Pulmonary artery endothelial cell (primary cell): Measurements from ENCODE around the gene CDK5R2. TPM values are rescaled to one million over a fixed set of nuclear protein-coding genes. Genes with fewer than 3 reads are reported as not detected.
A peak's percentile ranks its signal among the peaks of the same experiment; 100 is the strongest.
"Not testable (repeated sequence)": the region's sequence is repeated elsewhere in the genome, so short reads cannot be mapped to it uniquely, and the experiment has no call there.

Experiments
- DNase-seq: peaks from one replicate; pipeline ENCODE4 v3.0.0-alpha.2; 2011; ENCODE audit warnings: low read depth, low spot score
- total RNA-seq: library from RNA; depleted of rRNA; stranded (reverse); fragments of >200 nt; gene quantifications from 2 replicates; pipeline ENCODE4 v1.2.3, GENCODE V29; 2014

The CDK5R2 gene
- total RNA-seq: not detected in 2 replicates

DNA sequence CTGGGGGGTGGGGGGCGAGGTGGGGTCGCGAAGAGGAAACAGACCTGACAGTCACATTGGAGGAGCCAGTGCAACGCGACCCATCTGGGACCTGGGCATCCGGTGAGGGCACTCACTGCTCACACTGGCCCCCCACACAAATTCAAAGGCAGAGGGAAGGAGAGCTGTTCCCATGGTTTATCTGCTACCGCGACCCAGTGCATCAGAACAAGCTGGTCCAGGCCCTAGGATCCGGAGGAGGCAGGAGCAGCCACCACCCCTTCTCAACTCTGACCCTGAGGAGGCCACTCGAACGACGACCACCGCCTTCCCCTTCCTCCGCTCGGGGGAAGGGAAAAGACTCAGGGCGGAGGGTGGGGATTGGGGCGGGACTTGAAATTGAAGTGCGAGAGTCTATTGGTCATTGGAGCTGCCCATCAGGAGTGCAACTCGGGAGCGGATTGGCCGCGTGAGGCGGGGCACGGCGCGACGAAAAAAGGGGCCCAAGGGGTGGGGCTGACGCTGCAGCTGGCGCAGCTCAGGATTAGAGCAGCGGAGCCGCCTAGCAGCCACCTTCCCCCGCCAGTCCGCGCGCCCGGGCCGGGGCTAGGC lies at the start of gene CDK5R2:
TSS of gene CDK5R2 (plus strand) at position 526 of the 591 bp plus-strand sequence. CDS start 155 bp downstream, outside the sequence.
- DNase-seq: peak; percentile 30

DNA sequence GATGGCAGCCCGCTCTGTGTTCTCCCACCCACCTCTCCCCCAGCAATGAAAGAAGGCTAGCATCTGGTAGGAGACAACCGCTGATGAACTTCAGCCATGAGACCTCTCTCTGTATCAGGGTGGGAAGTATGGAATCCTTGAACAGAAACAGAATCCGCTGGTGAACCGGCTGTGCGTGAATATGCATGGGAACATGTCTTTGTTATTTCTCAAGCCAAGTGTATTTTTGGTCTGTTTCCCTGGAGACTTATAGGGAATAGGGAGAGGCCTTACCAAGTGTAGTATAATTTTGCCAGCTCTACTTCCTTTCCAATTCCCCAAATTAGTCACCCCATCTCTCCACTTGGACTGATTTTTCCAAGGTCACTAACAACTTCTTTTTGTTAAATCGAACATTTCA lies 48.7 kb upstream of the CDK5R2 start:
- DNase-seq: no peak

DNA sequence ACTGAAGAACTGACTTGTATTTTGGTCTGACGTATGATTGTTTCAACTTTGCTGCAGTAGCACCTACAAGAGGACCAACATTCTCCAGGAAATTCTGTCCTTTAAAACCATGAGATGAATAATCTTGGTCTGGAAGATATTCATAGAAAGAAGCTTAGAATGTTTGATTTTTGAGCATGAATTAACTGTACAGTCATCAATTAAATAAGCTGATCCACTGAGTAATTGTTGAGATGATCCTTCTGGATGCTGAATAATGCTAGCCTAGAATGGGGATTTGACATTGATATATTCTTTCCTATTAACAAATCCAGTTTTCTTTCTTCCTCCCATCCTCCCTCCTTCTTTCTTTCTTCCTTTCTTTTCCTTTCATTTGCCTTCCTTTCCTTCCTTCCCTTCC lies 39.0 kb upstream of the CDK5R2 start:
- DNase-seq: no peak

DNA sequence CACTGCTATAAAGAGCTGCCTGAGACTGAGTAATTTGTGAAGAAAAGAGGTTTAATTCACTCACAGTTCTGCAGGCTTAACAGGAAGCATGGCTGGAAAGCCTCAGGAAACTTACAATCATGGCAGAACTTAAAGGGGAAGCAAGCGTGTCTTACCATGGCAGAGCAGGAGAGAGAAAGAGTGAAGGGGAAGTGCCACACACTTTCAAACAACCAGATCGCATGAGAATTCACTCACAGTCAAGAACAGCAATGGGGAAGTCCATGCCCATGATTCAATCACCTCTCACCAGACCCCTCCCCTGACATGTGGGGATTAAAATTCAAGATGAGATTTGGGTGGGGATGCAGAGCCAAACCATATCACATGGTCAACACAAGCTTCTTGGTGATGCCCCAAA lies 34.7 kb upstream of the CDK5R2 start:
- no peak for DNase-seq

DNA sequence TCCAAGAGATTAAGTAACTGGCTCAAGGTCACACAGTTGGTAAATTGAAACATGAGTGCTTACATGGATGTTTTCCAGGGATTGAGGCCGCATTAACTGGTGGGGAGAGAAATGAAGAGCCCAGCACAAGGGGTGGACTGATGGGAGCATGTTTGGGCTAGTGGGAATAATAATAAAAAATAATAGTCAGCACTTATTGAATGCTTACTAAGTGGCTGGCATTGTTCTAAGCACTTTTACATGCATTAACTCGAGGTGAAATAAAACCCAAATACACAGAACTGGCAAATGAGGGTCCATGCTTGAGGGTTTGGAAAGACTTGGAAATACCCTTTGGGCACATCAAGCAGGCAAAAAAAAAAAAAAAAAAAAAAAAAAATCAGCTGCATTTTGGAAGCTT lies 34.0 kb upstream of the CDK5R2 start:
- DNase-seq: no peak

DNA sequence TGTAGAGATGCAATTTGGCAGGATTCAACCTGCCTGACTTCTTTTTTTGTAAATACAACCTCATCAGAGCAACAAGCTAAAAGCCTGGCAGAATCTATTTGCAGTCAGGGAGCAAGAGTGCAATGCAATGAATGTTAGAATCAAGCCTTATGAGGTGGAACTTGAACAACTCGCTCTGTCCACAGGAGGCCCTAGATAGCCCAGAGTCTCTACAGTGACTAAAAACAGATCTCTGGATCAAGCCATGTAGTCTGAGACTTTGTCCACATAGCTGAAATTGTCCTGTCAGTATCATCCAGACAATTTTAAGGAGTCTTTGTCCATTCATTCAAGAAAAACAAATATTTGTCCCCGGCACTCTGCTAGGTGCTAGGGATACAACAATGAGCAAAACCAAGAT lies 32.0 kb upstream of the CDK5R2 start:
- DNase-seq: no peak

DNA sequence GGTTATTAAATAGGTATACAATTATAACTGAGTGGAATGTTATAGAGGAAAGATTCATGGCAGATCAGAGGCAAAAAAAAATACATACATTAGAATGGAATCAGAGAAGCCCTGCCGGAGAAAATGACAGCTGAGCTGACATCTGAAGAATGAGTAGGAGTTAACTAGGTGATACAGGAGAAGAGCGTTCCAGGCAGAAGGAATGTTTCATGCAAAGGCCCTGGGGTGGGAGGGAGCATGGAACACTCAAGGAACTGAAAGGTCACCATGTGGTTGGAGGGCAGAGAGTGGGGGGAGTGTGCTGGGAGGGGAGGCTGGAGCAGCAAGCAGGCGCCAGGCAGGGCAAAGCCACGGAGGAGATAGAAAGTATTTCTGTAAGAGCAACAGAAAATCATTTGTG lies 31.6 kb upstream of the CDK5R2 start:
- DNase-seq: no peak

DNA sequence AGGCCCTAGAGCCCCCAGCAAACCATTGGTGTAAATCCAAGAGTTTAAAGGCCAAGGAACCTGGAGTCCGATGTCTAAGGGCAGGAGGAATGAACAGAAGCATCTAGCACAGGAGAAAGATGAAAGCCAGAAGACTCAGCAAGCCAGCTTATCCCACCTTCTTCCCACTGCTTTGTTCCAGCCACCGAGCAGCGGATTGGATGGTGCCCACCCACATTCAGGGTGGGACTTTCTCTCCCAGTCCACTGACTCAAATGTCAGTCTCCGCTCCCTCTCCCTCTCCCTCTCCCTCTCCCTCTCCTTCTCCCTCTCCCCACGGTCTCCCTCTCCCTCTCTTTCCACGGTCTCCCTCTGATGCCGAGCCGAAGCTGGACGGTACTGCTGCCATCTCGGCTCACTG lies 29.0 kb upstream of the CDK5R2 start:
- not testable (repeated sequence) for DNase-seq

DNA sequence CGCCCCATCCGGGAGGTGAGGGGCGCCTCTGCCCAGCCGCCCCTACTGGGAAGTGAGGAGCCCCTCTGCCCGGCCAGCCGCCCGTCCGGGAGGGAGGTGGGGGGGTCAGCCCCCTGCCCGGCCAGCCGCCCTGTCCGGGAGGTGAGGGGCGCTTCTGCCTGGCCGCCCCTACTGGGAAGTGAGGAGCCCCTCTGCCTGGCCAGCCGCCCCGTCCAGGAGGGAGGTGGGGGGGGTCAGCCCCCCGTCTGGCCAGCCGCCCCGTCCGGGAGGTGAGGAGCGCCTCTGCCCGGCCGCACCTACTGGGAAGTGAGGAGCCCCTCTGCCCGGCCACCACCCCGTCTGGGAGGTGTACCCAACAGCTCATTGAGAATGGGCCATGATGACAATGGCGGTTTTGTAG lies 27.7 kb upstream of the CDK5R2 start:
- DNase-seq: not testable (repeated sequence)

DNA sequence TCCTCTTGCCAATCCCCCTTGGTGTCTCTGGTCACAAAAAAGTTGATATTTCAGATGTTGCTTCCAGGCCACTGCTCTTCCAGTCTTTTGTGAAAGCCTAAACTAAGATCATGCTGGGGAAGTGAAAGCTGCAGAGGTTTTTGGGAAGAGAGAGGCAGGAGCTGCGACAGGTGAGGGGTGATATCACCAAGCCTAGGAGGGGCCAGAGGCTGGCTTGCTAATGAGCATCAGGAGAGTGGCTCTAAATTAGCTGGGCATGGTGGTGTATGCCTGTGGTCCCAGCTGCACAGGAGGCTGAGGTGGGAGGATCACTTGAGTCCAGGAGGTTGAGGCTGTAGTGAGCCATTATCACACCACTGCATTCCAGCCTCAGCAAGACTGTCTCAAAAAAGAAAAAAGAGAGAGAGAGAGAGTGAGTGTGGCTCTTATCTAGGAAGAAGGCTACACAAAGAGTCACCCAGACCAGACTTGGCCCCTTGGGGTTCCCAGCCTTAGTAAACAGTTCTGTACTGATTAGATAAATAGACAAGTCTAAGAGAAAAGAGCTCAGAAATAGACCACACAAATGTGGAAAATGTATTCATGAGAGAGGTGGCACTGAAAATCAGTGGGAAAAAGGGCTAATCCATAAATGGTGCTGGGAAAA lies 14.6 kb upstream of the CDK5R2 start:
- DNase-seq: no peak

DNA sequence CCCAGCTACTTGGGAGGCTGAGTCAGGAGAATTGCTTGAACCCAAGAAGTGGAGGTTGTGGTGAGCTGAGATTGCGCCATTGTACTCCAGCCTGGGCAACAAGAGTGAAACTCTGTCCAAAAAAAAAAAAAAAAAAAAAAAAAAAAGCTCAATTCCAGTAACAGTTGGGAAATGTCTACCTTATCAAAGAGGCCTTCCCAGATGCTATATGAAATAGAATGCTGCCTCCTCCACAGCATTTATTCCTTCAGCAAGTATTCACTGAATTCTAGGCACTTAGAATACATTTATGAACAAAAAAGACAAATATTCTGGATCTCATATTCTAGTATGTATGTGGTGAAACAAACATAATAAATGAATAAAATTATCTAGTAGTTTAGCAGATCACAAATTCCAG lies 12.8 kb upstream of the CDK5R2 start:
- no peak for DNase-seq

DNA sequence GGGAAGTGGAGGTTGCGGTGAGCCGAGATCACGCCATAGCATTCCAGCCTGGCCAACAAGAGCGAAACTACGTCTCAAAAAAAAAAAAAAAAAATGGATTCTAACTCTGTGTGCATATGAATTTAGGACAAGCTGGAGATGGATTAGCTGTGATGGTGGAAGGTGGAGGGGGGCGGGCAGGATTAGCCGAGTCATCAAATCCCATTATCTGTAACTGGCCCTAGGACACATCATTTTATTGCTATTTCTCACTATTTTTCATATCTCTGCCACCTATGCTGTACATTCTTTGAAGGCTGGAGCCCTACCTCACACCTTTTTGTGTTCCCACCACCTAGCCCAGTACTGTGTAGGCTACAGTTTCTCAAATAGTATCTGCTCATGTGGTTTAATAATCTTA lies 7.3 kb upstream of the CDK5R2 start:
- DNase-seq: no peak

DNA sequence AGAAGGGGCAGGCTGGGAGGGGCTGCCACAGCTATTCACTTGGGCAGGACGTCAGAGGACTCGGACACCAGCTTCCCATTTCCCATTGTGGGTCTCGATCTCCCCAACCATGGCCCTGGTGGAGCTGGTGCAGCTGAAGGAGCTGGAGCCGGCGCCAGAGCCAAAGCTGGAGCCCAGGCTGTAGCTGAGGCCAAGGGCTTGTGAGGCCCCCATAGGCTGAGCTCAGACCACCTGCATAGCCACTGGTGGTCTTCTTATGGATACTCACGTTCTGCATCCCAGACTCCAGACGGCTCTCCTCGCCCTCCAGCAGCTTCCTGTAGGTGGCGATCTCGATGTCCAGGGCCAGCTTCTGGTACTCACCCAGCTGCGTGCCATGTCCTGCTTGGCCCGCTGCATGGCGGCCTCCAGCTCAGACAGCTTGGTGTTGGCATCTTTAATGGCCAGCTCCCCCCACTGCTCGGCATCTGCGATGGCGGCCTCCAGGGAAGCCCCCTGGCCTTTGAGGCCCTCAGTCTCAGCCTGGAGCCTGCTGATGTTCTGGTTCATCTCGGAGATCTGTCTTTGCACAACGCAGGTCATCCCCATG lies 6.0 kb upstream of the CDK5R2 start:
- DNase-seq: no peak

DNA sequence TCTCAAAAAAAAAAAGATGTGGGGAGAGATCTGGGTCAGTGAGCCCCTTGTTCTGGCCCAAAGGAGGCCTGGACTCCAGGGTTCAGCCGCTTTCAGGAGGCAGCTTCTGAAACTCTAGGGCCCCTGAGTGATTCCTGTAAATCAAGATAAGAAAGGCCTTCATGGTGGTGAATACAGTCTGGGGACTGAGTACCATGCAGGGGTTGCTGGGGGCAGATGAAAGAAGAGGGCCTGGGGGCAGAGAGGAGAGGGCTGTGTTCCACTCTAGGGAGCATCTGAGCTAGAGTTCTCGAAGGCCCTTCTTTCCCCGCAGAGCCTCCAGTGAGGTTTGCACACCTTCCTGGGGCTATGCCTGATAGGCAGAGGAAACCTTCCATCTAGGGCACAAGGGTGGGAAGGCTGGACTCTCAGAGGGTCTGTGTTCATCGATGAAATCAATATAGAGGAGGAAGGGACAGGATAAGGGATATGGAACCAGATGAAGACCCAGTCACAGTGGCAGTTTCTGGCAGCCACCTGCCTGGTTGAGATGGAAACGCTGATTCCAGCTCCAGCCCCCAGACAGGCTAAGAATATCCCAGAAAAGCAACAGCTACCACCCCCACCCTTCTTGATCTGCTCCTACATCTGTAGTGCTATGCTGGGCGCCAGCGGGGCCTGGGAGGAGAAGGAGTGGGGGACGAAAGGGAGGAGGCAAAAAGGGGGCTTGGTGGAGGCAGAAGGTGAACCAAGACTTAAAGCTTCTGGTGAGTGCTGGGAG lies 4.7 kb upstream of the CDK5R2 start:
- DNase-seq: no peak

DNA sequence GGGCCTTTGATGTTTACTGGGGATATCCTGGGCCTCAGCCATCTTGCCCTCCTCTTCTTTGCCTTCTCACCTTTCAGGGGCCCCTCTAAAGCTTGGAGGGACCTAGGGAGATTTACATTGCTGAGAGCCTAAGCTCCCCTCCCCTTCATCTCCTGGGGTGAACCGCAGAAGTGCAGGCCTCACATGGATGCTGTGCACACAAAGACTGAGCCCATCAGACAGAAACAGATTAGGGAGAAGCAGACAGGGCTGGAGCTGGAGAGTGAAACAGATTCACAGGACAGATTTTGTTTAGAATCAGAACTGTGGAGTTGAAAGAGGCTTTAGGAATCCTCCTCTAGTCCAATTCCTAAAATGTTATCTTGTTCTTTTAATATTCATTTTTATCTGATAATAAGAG lies 3.4 kb upstream of the CDK5R2 start:
- no peak for DNase-seq

DNA sequence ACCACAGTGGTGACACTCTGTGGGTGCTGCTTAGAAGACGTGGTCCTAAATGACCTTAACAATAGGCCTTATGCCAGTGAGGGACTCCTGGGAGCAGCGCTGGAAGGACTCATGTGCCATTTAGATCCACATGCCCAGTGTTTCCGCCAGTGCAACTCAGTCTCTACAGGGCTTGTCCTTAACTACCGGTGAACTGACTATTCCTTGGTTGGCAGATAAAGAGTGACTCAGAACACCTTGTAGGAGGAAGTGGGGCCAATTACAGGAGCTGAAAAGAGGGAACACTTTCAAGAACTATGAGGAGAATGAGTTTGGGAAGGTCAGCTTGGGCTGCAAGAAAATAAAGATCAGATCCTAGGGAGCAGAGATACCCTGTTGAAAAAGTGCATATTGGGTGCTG lies 1.8 kb upstream of the CDK5R2 start:
- no peak for DNase-seq

DNA sequence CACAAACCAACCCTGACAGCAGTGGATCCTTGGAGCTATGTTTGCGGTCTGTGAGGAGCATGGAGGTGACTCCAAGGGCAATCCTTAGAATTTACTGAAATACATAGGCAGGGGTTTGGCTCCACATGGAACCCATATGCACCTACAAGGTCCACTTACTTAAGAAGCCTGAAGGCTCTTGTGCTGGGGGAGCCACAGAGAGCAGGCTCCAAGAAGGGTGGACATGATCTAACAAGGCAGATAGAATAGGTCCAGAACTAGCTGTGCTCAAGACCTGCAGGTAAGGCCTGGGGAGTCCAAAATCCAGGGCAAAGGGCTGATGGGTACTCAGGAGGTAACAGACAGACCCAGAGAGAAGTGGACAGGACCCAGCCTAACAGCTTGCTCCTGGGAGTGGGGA lies 1.2 kb upstream of the CDK5R2 start:
- no peak for DNase-seq

DNA sequence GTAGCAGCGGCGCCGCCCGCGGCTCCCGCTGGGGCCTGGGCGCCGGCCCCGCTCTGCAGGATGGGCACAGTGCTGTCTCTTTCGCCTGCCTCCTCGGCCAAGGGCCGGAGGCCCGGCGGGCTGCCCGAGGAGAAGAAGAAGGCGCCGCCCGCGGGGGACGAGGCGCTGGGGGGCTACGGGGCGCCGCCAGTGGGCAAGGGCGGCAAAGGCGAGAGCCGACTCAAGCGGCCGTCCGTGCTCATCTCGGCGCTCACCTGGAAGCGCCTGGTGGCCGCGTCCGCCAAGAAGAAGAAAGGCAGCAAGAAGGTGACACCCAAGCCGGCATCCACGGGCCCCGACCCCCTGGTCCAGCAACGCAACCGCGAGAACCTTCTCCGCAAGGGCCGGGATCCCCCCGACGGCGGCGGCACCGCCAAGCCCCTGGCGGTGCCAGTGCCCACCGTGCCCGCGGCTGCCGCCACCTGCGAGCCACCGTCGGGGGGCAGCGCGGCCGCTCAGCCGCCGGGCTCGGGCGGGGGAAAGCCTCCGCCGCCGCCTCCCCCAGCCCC lies 369 bp downstream of the CDK5R2 start:
- DNase-seq: no peak

DNA sequence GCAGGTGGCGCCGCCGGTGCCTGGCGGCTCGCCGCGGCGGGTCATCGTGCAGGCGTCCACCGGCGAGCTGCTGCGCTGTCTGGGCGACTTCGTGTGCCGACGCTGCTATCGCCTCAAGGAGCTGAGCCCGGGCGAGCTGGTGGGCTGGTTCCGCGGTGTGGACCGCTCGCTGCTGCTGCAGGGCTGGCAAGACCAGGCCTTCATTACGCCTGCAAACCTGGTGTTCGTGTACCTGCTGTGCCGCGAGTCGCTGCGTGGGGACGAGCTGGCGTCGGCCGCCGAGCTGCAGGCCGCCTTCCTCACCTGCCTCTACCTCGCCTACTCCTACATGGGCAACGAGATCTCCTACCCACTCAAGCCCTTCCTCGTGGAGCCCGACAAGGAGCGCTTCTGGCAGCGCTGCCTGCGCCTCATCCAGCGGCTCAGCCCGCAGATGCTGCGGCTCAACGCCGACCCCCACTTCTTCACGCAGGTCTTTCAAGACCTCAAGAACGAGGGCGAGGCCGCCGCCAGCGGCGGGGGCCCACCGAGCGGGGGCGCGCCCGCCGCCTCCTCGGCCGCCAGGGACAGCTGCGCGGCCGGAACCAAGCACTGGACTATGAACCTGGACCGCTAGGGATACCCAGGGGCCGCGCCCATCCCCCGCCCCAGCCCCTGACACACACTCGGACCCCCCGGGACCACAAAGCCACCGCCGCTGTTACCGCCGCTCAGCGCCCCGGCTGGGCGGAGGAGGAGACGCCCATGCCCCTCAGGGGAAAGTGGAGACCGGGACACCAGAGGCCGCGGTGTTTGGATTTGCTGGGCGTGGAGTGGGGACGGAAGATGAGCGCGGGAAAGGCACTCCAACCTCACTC lies 1.1 kb downstream of the CDK5R2 start:
- DNase-seq: no peak

DNA sequence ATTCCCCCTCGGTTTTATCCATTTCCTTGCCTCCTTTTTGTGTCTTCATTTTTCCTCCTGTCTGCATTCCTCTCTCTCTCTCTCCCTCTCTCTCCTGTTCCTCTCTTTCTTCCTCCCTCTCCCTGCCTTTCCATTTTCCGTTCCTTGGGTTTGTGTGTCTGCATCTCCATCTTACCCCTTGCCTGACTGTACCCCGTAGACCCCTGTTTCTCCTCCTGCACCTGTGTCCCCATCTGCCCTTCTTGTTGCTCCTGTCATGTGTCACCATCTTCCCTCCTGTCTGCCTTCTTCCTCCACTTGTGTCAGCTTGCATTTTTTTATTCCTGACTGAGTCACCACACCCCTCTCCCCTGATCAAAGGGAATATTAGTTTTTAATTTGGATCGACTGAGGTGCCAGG lies 1.8 kb downstream of the CDK5R2 start:
- DNase-seq: no peak
